HG02973 (cell line): ENCODE results near the gene HDAC4.

Experiments used
- ATAC-seq: cut with Tn5 transposase; IDR thresholded peaks from one replicate; pipeline ENCODE4 v1.9.1; 2021; ENCODE audit warnings: moderate library complexity; ENCODE audit not compliant: unreplicated experiment

Gene HDAC4

DNA sequence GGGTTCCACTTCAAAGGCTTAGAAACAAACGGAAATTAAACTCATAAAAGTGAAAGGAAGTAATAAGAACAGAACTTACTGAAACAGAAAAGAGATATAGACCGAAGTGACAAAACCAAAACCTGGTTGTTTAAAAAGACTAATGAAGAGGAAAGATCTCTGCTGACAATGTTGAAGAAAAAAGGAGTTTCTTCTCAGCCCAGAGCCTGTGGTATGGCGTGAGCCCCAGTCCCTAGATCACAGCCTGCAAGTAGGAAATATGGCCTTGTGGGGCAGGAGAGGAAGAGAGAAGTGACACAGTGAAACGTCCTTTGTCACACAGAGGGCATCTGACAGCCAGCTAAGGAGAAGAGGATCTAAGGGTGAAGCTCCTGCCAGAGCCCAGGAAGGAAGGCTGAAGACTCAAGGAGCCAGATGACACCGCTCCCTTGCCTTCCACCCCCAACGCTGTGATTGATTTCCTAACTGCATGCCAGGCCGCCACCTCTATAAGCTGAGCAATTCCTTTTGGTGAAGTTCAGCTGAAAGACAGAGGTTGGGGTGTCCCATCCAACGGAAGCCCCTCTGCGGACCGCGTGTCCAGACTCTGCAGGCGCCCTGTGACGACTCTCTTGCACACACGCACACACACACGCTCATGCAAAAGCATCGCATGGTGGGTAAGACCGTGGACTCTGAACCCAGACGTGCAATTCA is 141.1 kb downstream of the HDAC4 start:
- no peak for ATAC-seq

DNA sequence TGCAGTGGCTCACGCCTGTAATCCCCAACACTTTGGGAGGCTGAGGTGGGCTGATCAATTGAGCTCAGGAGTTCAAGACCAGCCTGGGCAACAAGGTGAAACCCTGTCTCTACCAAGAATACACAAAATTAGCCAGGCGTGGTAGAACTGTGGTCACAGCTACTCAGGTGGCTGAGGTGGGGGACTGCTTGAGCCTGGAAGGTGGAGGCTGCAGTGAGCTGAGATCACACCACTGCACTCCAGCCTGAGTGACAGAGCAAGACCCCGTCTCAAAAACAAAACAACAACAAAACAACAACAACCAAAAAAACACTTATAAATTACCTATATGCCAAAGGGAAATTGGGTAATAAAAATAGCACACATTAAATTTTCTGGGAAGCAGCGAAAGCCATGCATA is 141.6 kb downstream of the HDAC4 start:
- ATAC-seq: no peak

GRCh38 chr2:239258248-239258647 is 142.6 kb downstream of the HDAC4 start:
- ATAC-seq: no peak

GRCh38 chr2:239257511-239257937 is 143.3 kb downstream of the HDAC4 start:
- ATAC-seq: no peak

GRCh38 chr2:239256350-239256743 is 144.5 kb downstream of the HDAC4 start:
- ATAC-seq: no peak

DNA sequence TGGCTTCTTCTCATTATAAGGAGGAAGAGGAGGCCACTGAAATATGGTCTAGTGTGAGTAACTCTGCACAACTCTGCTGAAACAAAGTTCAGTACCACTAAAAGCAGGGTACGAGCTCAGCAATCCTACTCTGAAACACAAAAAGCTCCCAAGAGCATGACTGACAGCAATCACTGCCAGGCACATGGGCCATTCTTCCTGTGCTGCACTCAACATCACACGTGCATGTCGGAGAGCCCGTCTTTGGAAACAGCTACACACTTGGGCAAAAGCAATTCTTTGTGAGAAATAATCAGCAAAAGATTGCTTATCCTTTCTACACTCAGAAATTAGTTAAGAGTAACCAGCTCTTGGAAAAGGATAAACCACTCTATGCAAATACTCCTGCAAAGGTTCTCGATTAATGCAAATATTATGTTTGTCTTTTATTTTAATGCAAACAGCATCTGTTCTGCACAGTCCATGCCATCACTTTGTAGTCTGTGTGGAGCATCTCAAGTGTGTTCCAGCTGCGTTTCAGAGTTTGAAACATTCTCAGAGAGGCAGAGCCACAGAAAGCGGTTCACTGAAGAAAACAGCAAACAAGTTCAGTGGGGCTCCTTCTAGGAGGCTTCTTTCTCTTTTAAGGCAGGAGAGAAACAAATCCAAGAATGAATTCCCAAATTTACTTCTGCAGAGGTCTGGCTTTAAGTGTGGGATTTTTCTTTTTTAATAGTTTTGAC is 145.0 kb downstream of the HDAC4 start:
- no peak for ATAC-seq

DNA sequence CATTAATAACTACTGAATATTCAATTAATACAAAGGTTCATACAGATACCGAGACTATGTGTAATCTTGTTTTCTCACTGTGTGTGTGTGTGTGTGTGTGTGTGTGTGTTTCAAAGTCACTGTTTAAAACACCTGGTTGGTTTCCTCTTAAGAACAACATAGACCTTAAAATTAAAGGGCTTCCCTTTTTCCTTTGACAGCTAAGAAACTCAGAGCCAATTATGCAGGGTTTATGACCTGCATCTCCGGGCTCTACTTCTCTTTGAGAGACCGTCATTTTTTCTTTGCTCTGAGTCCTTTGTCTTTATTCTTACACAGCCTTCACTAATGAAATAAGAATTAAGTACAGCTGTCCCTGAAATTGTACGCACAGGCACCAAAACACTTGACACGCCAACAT is 145.6 kb downstream of the HDAC4 start:
- no peak for ATAC-seq

GRCh38 chr2:239253701-239254436 is 147.0 kb downstream of the HDAC4 start:
- ATAC-seq: no peak

GRCh38 chr2:239253264-239253663 is 147.6 kb downstream of the HDAC4 start:
- ATAC-seq: no peak

DNA sequence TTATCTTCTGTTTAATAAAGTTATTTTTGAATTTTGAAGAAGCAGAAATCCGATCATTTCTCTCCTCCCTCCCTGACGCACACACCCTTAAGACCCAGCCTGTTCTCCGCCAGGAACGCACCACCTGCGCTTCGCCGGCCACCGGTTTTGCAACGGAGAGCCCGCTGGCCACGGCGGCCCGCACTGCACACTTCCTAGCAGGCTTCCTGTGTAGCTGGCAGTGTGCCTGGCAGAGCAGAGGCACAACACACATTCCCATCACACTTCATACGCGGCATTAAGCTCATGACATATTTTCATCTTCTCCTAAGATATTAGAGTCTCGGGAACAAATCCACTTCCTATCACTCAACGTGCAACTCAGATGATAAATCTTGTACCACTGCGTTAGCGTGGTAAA is 148.0 kb downstream of the HDAC4 start:
- ATAC-seq: no peak

DNA sequence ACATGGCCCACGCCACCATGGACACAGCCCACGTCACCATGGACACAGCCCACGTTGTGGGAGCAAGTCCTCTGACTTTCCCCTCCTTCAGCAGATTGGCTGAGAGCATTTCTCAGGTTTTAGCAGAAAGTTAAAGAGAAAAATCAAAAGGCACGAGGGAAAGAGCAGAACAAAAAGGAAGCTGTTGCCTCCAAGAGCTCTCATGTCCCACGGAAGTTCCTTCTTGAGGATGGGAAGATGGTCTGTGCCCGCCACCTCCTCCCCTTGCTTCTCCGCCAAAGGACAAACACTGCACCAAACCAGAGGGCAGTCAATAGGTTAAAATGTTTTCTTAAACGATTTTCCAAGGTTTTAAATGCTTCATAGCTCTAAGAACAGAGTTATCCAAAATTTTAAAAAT is 148.4 kb downstream of the HDAC4 start:
- no peak for ATAC-seq

DNA sequence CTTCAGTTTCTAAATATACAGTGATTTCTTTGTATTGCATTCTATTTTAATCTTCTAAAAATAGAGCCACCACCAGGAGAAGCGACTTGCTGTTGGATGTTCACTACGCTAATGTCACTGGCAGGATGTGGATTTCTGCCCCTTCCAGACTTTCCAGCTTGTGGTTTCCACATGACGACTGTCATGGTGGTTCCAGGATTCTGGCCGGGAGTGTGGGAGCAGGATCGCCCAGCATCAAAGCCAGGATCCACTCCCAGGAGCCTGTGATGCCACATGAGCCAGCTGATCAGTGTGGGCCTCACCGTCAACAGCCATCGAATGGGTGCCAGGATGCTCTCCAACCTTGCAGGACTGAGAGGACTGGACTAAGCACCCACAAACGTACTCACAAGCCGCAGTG is 148.8 kb downstream of the HDAC4 start:
- no peak for ATAC-seq

GRCh38 chr2:239250216-239251081 is 150.4 kb downstream of the HDAC4 start:
- ATAC-seq: no peak

DNA sequence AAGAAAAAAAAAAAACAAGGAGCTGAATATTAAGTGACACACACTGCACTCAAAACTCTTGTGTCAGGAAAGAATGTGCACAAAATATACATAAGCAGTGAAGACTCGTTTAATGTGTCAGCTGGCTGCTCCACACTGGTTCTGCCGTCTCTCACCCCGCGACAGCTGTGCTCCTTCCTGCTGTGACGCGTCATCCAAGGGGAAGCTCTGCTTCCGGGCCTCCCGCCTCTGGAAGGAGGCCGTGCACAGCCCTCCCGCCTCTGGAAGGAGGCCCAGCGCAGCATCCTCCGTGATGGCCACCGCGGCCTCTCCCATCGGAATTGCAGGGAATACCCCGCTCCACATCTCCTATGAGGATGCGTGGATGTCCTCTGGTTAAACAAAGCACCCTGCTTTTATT is 151.0 kb downstream of the HDAC4 start:
- no peak for ATAC-seq

DNA sequence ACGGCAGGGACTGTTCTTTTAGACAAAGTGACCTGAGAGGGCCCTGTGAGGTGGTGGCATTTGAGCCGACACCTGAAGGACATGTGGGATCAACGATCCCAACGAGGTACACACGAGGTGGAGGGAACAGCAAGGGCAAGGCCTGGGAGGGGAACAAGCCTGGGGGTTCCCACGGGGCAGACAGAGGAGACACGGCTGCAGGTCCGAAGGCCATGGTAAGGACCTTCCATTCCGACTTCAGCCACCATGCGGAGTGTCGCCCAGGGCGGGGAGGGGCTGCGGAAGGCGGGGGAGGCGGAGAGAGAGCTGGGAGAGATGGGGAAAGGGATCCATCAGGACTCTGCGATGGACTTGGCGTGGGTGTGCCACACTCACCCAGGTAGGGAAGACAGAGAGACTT is 151.8 kb downstream of the HDAC4 start:
- no peak for ATAC-seq

DNA sequence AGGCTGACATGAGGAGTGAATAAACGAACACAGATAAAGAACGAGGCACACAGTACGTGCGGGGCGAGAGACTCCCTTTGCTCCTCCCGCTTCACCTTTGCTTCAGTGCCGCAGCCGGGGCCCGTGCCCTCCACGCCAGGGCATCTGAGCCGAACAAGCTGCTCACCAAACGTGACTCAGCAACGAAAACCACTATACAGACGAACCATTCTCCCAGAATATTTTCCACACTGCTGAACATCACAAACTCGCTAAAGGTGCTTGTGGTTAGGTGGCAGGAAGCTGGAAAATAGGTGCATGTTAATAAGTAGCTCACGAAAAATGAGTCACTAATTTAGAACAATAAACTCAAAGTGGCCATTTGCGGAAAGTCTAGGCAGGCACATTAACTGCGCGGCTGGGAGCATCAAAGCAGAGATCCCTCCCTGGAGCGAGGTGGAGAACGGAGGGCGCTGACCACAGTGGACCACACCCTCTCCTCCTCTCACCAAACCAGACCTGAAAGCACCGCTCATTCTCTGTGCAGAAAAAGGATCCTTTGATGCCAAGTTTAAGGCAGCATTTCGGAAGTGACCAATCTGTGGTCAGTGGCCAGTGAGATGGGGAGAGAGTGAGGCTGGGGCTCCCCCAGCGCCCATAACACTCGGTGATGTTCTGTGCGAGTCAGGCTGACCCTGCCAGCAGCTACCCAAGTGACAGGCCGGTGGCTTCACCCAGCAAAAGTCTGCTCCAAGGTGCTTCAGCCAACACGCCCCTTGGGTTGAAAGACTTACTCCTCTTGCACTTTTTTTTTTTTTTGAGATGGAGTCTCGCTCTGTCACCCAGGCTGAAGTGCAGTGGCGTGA is 153.2 kb downstream of the HDAC4 start:
- no peak for ATAC-seq

DNA sequence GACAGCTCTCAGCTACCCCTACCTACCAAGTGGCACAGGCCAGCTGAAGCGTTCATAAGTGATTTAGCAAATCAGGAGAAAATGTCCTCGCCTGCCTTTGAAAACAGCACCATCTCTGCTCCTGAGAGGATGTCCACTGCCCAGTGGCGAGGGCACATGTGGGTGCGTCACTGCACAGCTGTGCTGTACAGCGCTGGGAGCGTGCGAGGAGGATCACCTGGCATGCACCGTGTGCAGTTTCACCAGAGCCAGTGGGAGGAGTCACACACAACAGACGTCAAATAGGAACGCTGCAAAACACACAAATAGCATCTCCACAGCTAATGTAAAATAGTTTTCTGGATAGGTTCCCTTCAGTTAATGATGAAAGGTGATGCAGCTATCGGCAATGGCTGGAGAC is 154.1 kb downstream of the HDAC4 start:
- ATAC-seq: no peak

GRCh38 chr2:239245872-239246721 is 154.7 kb downstream of the HDAC4 start:
- no peak for ATAC-seq

GRCh38 chr2:239245107-239245506 is 155.7 kb downstream of the HDAC4 start:
- ATAC-seq: no peak
